Stimulated activated naive CD8-positive, alpha-beta T cell treated with anti-CD3 and anti-CD28 coated beads, Interleukin-15, Interleukin-2, amounts not matched to agents 100 ng/mL and 50 ng/mL, for 24 hours (primary cell): ENCODE measurements around the gene IGF1R.
"Not testable (repeated sequence)": the region's sequence is repeated elsewhere in the genome, so short reads cannot be mapped to it uniquely, and the experiment has no call there.

Source experiments
- H3K27ac Mint-ChIP-seq: one replicate; pipeline ENCODE4 v1.8.0; 2021; ENCODE audit warnings: mild to moderate bottlenecking, mixed read lengths
- H3K27me3 Mint-ChIP-seq: one replicate; pipeline ENCODE4 v1.8.0; 2021; ENCODE audit warnings: mixed read lengths
- H3K36me3 Mint-ChIP-seq: one replicate; pipeline ENCODE4 v1.8.0; 2021; ENCODE audit warnings: low read depth, mixed read lengths
- H3K4me1 Mint-ChIP-seq: one replicate; pipeline ENCODE4 v1.8.0; 2021; ENCODE audit warnings: low read depth, mixed read lengths
- H3K4me3 Mint-ChIP-seq: one replicate; pipeline ENCODE4 v1.8.0; 2021; ENCODE audit warnings: mild to moderate bottlenecking, mixed read lengths
- H3K9me3 Mint-ChIP-seq: one replicate; pipeline ENCODE4 v1.8.0; 2021; ENCODE audit warnings: mixed read lengths

The IGF1R gene

DNA sequence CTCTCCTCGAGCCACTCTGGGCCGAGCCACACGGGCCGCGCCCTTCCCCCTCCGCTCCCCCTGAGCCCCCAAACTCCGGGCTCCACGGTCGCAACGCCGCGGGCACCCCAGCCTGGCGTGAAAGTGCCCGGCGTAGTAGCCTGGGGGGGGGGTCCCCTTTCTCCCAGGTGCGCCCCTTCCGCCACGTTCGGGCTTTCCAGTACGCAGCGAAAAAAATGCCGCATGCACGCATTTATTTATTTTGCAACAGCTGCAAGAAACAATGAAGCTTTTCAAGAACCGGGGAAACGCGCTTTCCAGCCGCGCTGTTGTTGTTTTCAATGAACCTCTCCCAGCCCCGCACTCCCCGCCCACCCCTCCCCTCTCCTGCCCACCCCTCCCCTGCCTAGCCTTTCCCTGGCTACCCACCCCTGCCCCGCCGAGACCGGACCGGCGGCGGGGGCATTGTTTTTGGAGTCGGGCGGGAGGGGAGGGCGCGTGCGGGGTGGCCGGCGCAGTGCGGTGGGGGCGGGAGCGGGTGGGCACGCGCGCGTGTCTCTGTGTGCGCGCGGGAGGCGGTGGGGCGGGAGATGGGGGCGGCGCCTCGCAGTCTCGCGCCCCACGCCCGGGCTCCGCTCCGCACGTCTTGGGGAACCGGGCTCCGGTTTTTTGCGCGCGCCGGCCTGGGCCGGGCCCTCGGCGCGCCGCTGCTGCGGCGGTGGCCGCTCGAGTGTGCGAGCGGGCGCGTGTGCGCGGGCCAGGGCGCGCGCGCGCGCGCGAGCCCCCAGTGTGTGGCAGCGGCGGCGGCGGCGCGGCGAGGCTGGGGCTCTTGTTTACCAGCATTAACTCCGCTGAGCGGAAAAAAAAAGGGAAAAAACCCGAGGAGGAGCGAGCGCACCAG is at the start of gene IGF1R:
IGF1R (plus strand) TSS at position 766 of the 880 bp plus-strand sequence. CDS start 1,043 bp downstream, outside the sequence.
- Mint-ChIP-seq H3K4me1 (peaks cover 32% of the 10 kb centered on the region), H3K9me3 (no peaks in the 10 kb centered on the region), H3K36me3 (no peaks in the 10 kb centered on the region), H3K4me3 (peak within 1 kb of the TSS; percentile 82), H3K27ac (peak within 1 kb of the TSS; percentile 87), H3K27me3 (peaks cover 44% of the 10 kb centered on the region)

DNA sequence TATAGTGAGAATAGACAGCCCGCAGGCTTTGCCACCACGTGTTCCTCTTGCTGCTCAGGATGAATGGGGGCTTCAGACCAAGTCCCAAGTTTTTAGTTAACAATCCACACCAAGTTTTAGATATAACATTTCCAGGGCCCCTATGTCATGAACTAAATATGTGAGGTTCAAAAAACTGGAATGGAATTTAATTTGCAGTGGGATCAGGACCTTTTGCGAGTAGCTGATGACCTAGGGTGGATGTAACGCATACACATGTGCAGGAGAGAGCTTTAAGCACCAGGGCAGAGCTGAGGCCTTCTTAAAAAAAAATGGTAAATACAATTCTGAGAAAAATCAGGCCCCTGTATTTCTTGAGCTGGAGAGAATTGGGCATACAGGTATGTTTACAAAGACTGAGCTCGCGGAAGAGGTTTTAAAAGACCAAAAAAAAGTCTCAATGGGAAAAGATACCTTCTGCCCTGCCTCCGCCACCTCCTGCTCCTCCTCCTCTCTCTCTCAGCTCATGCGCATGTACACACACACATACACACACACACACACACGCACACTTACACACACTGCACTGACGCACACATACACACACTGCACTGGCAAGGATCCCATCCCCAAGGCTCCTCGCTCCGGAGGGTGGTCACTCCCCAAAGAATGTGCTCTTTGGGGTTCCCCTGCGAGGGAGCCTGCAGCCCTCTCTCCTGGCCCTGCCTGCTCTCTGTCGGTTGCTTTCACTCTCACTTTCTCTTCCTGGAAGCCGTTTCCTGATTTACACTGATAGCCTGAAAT is 48.2 kb upstream of the IGF1R start:
- H3K36me3 Mint-ChIP-seq, result no peaks in the 10 kb centered on the region
- H3K9me3 Mint-ChIP-seq, result no peaks in the 10 kb centered on the region
- peaks cover 20% of the 10 kb centered on the region for H3K4me1 Mint-ChIP-seq
- H3K4me3 Mint-ChIP-seq, result peak overlapping the region; percentile 90
- no peaks in the 10 kb centered on the region for H3K27me3 Mint-ChIP-seq
- H3K27ac Mint-ChIP-seq, result peak overlapping the region; percentile 97

DNA sequence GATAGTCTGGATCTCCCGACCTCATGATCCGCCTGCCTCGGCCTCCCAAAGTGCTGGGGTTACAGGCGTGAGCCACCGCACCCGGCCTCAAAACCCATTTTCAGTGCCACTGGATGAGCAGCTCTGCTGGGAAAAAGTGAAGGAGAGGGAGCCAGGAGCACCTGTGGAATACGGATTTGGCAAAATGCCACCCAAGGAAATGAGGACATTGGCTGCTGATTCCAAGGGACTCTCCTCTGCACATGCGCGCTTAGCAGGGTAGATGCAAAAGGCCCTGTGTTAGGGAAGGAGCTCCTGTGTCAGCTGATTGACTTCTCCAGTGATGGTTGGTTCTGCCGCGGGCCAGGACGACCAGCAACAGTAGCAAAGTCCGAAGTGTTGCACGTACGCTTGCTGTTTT is 43.4 kb upstream of the IGF1R start:
- Mint-ChIP-seq H3K36me3 (no peaks in the 10 kb centered on the region), H3K27ac (no peak overlapping the region), H3K9me3 (no peaks in the 10 kb centered on the region), H3K27me3 (no peaks in the 10 kb centered on the region), H3K4me1 (peaks cover 9% of the 10 kb centered on the region), H3K4me3 (no peak overlapping the region)

GRCh38 chr15:98609144-98609852 is 39.0 kb upstream of the IGF1R start:
- H3K9me3 Mint-ChIP-seq, result no peaks in the 10 kb centered on the region
- H3K27me3 Mint-ChIP-seq, result no peaks in the 10 kb centered on the region
- no peaks in the 10 kb centered on the region for H3K36me3 Mint-ChIP-seq
- H3K4me3 Mint-ChIP-seq, result no peak overlapping the region
- peaks cover 6% of the 10 kb centered on the region for H3K4me1 Mint-ChIP-seq
- no peak overlapping the region for H3K27ac Mint-ChIP-seq

GRCh38 chr15:98610991-98611390 is 37.3 kb upstream of the IGF1R start:
- Mint-ChIP-seq H3K9me3 (no peaks in the 10 kb centered on the region), H3K4me1 (peaks cover 6% of the 10 kb centered on the region), H3K4me3 (no peak overlapping the region), H3K36me3 (no peaks in the 10 kb centered on the region), H3K27ac (no peak overlapping the region), H3K27me3 (no peaks in the 10 kb centered on the region)

DNA sequence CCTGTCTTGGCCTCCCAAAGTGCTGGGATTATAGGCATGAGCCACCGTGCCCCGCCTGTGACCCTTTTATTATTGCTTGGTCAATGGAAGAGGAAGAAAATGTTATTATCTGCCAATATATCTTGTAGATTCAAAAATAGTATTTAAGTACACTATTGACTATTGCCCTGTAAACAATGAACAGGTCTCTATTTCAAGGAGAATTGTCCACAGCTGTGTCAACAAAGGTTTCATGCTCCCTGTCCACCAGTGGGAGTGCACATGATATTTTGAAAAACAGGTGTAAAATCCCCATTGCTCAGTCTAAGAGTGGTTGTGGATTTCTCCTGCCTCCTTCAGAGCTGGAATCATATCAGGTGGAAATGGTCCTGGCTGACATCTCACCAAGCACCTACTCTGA is 36.5 kb upstream of the IGF1R start:
- peaks cover 4% of the 10 kb centered on the region for H3K27me3 Mint-ChIP-seq
- H3K36me3 Mint-ChIP-seq, result no peaks in the 10 kb centered on the region
- H3K4me1 Mint-ChIP-seq, result peaks cover 6% of the 10 kb centered on the region
- H3K27ac Mint-ChIP-seq, result no peak overlapping the region
- H3K4me3 Mint-ChIP-seq, result no peak overlapping the region
- H3K9me3 Mint-ChIP-seq, result no peaks in the 10 kb centered on the region

DNA sequence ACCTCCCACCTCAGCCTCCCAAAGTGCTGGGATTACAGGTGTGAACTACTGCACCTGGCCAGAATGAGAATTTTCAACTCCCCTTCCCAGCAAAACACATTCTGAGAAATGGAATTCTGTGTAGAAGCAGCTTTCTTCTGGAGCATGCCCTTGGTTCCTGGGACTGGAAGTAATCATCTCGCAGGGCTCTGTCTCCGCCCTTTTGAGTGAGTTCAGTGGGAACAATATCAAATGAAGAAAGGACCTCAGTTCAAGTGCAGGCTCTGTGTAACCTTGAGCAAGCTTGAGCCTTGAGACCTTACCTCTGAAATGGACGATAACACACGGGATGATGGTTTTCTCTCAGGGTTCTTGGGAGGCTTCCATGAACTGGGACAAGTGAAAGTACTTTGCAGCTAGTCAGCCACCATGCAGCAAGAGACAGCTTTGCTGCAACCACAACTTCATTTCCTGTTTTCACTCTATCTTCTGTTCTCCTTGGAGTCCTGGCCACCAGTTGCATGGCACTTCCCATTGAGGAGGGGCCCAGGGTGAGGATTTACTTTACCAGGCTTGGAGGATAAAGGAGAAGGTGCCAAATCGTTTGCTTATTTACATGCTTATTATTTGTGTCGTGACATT is 35.7 kb upstream of the IGF1R start:
- H3K27ac Mint-ChIP-seq, result no peak overlapping the region
- H3K9me3 Mint-ChIP-seq, result no peaks in the 10 kb centered on the region

DNA sequence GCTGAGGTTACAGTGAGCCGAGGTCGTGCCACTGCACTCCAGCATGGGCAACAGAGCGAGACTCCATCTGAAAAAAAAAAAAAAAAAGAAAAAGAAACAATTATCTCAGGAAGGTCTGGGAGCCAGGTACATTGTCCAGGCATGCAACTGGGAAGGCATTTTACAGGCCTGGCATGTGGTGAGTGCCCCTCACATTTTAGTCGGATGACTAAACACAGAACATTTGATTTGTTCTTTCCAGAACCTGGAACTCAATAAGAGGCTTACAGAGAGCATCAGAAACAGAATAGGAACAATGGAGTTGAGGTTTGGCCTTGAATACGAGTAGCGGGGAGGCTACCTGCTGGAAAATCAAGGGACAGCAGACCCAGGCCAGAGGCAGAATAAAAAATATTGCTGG is 33.7 kb upstream of the IGF1R start:
- no peak overlapping the region for H3K27ac Mint-ChIP-seq
- no peak overlapping the region for H3K4me3 Mint-ChIP-seq
- H3K36me3 Mint-ChIP-seq, result no peaks in the 10 kb centered on the region
- no peaks in the 10 kb centered on the region for H3K9me3 Mint-ChIP-seq
- H3K4me1 Mint-ChIP-seq, result peaks cover 6% of the 10 kb centered on the region
- H3K27me3 Mint-ChIP-seq, result peaks cover 9% of the 10 kb centered on the region

More for the DNA sequence above, 35.7 kb upstream of the IGF1R start:
- Mint-ChIP-seq H3K4me1 (peaks cover 6% of the 10 kb centered on the region), H3K4me3 (no peak overlapping the region), H3K36me3 (no peaks in the 10 kb centered on the region), H3K27me3 (peaks cover 6% of the 10 kb centered on the region)

DNA sequence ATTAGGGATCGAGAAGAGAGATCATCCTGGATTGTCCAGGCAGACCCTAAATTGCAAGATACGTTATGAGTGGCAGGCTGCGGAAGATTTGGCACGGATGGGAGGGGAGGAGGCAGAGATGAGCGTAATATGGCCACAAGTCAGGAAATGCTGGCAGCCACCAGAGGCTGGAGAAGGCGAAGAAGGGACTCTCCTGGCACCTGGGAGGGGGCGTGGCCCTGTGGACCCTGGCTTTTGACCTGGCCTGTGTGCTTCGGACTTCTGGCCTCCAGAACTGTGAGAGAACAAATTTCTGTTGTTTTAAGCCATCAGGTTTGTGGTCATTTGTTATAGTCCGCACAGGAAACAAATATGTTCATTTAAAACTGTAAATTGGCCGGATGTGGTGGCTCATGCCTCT is 31.9 kb upstream of the IGF1R start:
- no peak overlapping the region for H3K27ac Mint-ChIP-seq
- no peaks in the 10 kb centered on the region for H3K9me3 Mint-ChIP-seq
- peaks cover 24% of the 10 kb centered on the region for H3K27me3 Mint-ChIP-seq
- no peaks in the 10 kb centered on the region for H3K36me3 Mint-ChIP-seq
- H3K4me3 Mint-ChIP-seq, result no peak overlapping the region
- peaks cover 6% of the 10 kb centered on the region for H3K4me1 Mint-ChIP-seq

DNA sequence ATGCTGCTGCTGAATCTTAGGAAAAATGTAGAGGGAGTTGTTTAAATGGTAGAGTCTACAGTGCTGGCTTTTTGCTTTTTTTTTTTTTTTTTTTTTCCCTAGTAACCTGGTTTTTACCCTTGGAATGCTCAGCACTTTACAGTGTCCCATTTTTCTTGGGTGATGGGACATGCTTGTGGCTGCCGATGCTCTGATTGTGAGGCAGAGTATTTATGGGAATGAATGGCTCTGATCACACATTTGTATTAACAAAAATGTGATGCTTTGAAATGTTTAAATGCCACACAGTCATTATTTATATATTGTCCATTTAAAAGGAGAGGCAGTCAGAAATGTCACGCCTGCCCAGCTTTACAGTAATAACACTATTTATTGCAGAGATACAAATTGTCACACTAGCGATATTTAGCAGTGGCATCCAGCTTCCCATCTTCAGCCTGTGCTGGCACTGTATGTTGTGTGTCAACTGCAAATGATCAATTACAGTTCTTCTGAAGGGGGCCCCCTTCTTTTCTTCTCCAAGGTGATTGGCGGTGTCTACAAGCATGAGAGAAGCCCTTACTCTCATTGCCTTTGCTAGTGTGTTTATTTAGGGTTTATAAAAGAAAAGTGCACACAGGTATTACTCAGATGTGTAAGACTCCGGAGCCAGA is 30.9 kb upstream of the IGF1R start:
- Mint-ChIP-seq H3K36me3 (no peaks in the 10 kb centered on the region), H3K4me3 (no peak overlapping the region)

GRCh38 chr15:98618576-98618975 is 29.8 kb upstream of the IGF1R start:
- peaks cover 32% of the 10 kb centered on the region for H3K27me3 Mint-ChIP-seq
- H3K4me3 Mint-ChIP-seq, H3K27ac Mint-ChIP-seq, H3K9me3 Mint-ChIP-seq, H3K4me1 Mint-ChIP-seq, H3K36me3 Mint-ChIP-seq: not testable (repeated sequence)

More for the DNA sequence above, 30.9 kb upstream of the IGF1R start:
- H3K27me3 Mint-ChIP-seq, result peaks cover 28% of the 10 kb centered on the region
- H3K9me3 Mint-ChIP-seq, result no peaks in the 10 kb centered on the region
- no peak overlapping the region for H3K27ac Mint-ChIP-seq
- peaks cover 5% of the 10 kb centered on the region for H3K4me1 Mint-ChIP-seq

GRCh38 chr15:98620020-98620419 is 28.3 kb upstream of the IGF1R start:
- no peaks in the 10 kb centered on the region for H3K36me3 Mint-ChIP-seq
- no peaks in the 10 kb centered on the region for H3K9me3 Mint-ChIP-seq
- no peak overlapping the region for H3K4me3 Mint-ChIP-seq
- no peaks in the 10 kb centered on the region for H3K4me1 Mint-ChIP-seq
- no peak overlapping the region for H3K27ac Mint-ChIP-seq
- peaks cover 32% of the 10 kb centered on the region for H3K27me3 Mint-ChIP-seq

GRCh38 chr15:98621021-98621420 is 27.3 kb upstream of the IGF1R start:
- Mint-ChIP-seq H3K36me3 (no peaks in the 10 kb centered on the region), H3K4me3 (no peak overlapping the region), H3K9me3 (no peaks in the 10 kb centered on the region), H3K4me1 (no peaks in the 10 kb centered on the region), H3K27me3 (peaks cover 32% of the 10 kb centered on the region), H3K27ac (no peak overlapping the region)

- Mint-ChIP-seq H3K4me3 (no peak overlapping the region), H3K9me3 (no peaks in the 10 kb centered on the region), H3K36me3 (no peaks in the 10 kb centered on the region), H3K27me3 (peaks cover 29% of the 10 kb centered on the region), H3K27ac (no peak overlapping the region), H3K4me1 (no peaks in the 10 kb centered on the region)
These were observed 22.7 kb upstream of the IGF1R start for GRCh38 chr15:98625614-98626013.
